BE2C (cell line): ENCODE results near the gene ANO9.

Source experiments
- DNase-seq: peaks from one replicate; pipeline ENCODE4 v3.0.0-alpha.2; 2020
- H3K27me3 ChIP-seq: fragments of 250-450 bp; sonication (Bioruptor Pico); 2 replicates; pipeline ENCODE4 v1.5.1; 2020; ENCODE audit warnings: mild to moderate bottlenecking
- H3K36me3 ChIP-seq: fragments of 250-450 bp; sonication (Bioruptor Pico); 2 replicates; pipeline ENCODE4 v1.5.1; 2020; ENCODE audit warnings: mild to moderate bottlenecking
- H3K4me1 ChIP-seq: fragments of 250-450 bp; sonication (Bioruptor Pico); 2 replicates; pipeline ENCODE4 v1.5.1; 2020
- H3K4me3 ChIP-seq: 2 replicates; pipeline ENCODE4 v1.5.1; 2011; ENCODE audit warnings: low read depth, low read length
- H3K9me3 ChIP-seq: fragments of 250-450 bp; sonication (Bioruptor Pico); 2 replicates; pipeline ENCODE4 v1.5.1; 2020
- CTCF ChIP-seq: IDR thresholded peaks from 2 replicates; pipeline ENCODE4 v1.5.1; 2012; ENCODE audit warnings: mild to moderate bottlenecking, low read depth, low read length

ANO9 gene

GRCh38 chr11:394858-395655, 46.8 kb downstream of the ANO9 start:
- Histone ChIP-seq H3K4me1 (no peaks in the 10 kb centered on the region), H3K36me3 (no peaks in the 10 kb centered on the region), H3K27me3 (no peaks in the 10 kb centered on the region), H3K4me3 (no peak overlapping the region), H3K9me3 (no peaks in the 10 kb centered on the region)
- no peak for DNase-seq
- no peak for TF ChIP-seq CTCF

DNA sequence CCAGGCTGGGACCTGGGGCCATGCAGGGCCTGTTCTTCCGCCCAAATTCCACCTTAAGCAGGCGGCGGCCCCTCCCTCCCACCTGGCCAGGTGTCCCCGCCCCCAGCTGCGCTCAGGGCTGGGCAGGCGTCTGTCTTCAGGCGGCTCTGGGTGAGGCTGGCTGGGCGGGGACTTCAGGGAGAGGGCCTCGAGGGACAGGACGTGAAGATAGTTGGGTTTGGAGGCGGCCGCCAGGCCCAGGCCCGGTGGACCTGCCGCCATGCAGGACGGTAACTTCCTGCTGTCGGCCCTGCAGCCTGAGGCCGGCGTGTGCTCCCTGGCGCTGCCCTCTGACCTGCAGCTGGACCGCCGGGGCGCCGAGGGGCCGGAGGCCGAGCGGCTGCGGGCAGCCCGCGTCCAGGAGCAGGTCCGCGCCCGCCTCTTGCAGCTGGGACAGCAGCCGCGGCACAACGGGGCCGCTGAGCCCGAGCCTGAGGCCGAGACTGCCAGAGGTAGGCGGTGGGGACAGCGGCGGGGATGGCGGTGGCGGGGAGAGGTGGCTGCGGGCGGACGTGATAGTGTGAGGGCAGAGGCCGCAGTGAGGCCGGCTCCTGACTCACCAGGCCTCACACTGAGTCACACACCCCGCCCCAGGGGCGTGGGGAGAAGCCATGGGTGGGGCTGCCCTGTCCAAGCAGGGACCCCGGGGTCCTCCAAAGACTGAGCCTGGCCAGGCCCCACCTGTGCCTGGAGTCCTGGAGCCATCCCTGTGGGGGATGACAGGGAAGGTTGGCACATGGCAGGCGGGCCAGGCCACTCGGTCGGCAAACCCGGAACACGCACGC, 47.6 kb downstream of the ANO9 start, which contains the start of gene PKP3:
Gene PKP3, plus strand, starts transcription at position 176 of the 824 bp plus-strand sequence. Its CDS starts 84 bp downstream, at position 260.
- H3K4me1 ChIP-seq: no peaks in the 10 kb centered on the region
- no peak within 1 kb of the TSS for H3K4me3 ChIP-seq
- no peaks in the 10 kb centered on the region for H3K36me3 ChIP-seq
- no peaks in the 10 kb centered on the region for H3K27me3 ChIP-seq
- DNase-seq: no peak
- no peaks in the 10 kb centered on the region for H3K9me3 ChIP-seq
- no peak for TF ChIP-seq CTCF

DNA sequence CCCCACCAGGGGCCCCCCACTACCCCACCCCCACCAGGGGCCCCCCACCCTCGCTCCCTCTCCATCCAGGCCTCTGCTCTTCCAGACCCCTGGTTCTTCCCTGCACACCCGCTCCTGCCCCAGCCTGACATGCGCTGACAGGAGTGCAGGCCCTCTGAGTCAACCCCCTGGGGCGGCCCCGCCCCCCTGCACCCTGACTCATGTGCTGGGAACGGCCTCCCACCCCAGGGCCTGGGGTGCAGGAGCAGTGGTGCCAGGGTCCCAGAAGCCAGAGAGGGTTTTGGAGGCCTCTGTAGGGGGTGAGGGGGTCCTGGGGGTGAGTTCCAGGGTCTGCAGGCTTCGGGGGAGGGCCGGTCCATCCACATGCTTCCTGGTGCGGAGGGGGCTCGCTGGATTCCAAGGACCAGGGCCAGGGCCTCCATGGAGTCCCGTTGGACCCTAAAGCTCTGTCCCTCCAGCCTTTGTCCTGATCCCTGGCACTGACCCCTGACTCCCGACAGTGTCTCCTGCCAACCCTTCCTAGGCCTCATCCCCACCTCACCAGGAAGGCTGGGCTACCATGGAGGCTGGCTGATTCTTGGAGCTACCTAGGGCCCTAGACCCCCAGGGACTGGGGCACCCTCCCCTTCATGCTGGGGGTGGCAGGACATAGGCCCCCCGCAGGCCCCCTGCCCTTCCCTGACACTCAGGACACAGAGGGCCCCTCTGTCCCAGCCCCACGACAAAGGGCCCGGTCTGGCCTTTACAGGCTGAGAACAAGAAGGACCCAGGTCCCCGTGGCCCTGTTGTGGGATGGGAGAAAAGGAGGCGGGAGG, 48.4 kb downstream of the ANO9 start:
- H3K4me3 ChIP-seq: no peak overlapping the region

GRCh38 chr11:392102-392777, 49.6 kb downstream of the ANO9 start:
- no peaks in the 10 kb centered on the region for H3K4me1 ChIP-seq

More for the DNA sequence above, 48.4 kb downstream of the ANO9 start:
- no peak for TF ChIP-seq CTCF
- Histone ChIP-seq H3K27me3 (no peaks in the 10 kb centered on the region), H3K9me3 (no peaks in the 10 kb centered on the region), H3K4me1 (no peaks in the 10 kb centered on the region), H3K36me3 (no peaks in the 10 kb centered on the region)
- DNase-seq: no peak

More at GRCh38 chr11:392102-392777, 49.6 kb downstream of the ANO9 start:
- TF ChIP-seq CTCF: no peak
- no peaks in the 10 kb centered on the region for H3K36me3 ChIP-seq
- no peak overlapping the region for H3K4me3 ChIP-seq
- H3K27me3 ChIP-seq: no peaks in the 10 kb centered on the region
- no peaks in the 10 kb centered on the region for H3K9me3 ChIP-seq
- DNase-seq: no peak
